K562 (cell line): ENCODE results near the gene FBXO48. TPM values are rescaled to one million over a fixed set of nuclear protein-coding genes. Genes with fewer than 3 reads are reported as not detected.

Experiments used
- ATF1 ChIP-seq, 2 experiments: fragments of 450-650 bp in 1 of 2; IDR thresholded peaks; 2 replicates each; pipeline ENCODE4 v1.6.1; 2016; ENCODE audit warnings: missing compliant biosample characterization in 1 of 2, missing genetic modification characterization in 1 of 2
- CXXC5 ChIP-seq: fragments of 250-450 bp; sonication (Bioruptor Pico); IDR thresholded peaks from 2 replicates; pipeline ENCODE4 v1.8.0; 2022; ENCODE audit warnings: inconsistent platforms, mild to moderate bottlenecking, moderate library complexity
- DDX20 ChIP-seq: fragments of 450-650 bp; IDR thresholded peaks from 2 replicates; pipeline ENCODE4 v1.6.1; 2016; ENCODE audit warnings: missing genetic modification characterization, low read depth, mild to moderate bottlenecking, missing compliant biosample characterization, moderate library complexity
- ETV6 ChIP-seq, 3 experiments: fragments of 150-350 bp in 1 of 3; sonication (generic) in 1 of 3; formaldehyde crosslinking in 1 of 3; IDR thresholded peaks; 2 replicates each; pipeline versions ENCODE4 v1.6.1 to v1.8.0; 2014 to 2022; ENCODE audit warnings: borderline replicate concordance in 2 of 3, low read depth in 2 of 3, antibody characterized with exemption in 1 of 3, low read length in 1 of 3, mild to moderate bottlenecking in 1 of 3, missing genetic modification reagents in 1 of 3
- FIP1L1 ChIP-seq: fragments of 200-400 bp; formaldehyde crosslinking; IDR thresholded peaks from 2 replicates; pipeline ENCODE4 v1.6.1; 2018; ENCODE audit warnings: mild to moderate bottlenecking, low read depth, low read length; ENCODE audit not compliant: poor library complexity, severe bottlenecking
- IFI16 ChIP-seq: fragments of 250-450 bp; sonication (Bioruptor Pico); IDR thresholded peaks from 2 replicates; pipeline ENCODE4 v2.1.2; 2022; ENCODE audit warnings: mild to moderate bottlenecking, inconsistent platforms
- JUN ChIP-seq, 2 experiments: sonication (generic) in 1 of 2; formaldehyde crosslinking in 1 of 2; IDR thresholded peaks; 2 replicates each; pipeline versions ENCODE4 v1.6.1 to v1.8.0; 2012 to 2022; ENCODE audit warnings: borderline replicate concordance in 2 of 2, mild to moderate bottlenecking in 2 of 2, improper control_type of control experiment in 1 of 2, low read depth in 1 of 2, low read length in 1 of 2, missing genetic modification reagents in 1 of 2
- MXI1 ChIP-seq: IDR thresholded peaks from 2 replicates; pipeline ENCODE4 v1.6.1; 2011; ENCODE audit warnings: low read depth, mild to moderate bottlenecking, improper control_type of control experiment, low read length
- NCOA6 ChIP-seq: fragments of 450-650 bp; IDR thresholded peaks from 2 replicates; pipeline ENCODE4 v1.6.1; 2017; ENCODE audit warnings: mild to moderate bottlenecking
- OTX1 ChIP-seq: fragments of 450-650 bp; formaldehyde crosslinking; IDR thresholded peaks from 2 replicates; pipeline ENCODE4 v1.4.0; 2022; ENCODE audit warnings: mild to moderate bottlenecking
- RBM17 ChIP-seq: fragments of 200-400 bp; formaldehyde crosslinking; IDR thresholded peaks from 2 replicates; pipeline ENCODE4 v1.6.1; 2017; ENCODE audit warnings: low read depth, mild to moderate bottlenecking, low read length, borderline replicate concordance
- SMARCA5 ChIP-seq: fragments of 450-650 bp; IDR thresholded peaks from 2 replicates; pipeline ENCODE4 v1.6.1; 2016
- TAF7 ChIP-seq: fragments of 450-650 bp; IDR thresholded peaks from 2 replicates; pipeline ENCODE4 v1.6.1; 2016; ENCODE audit warnings: missing genetic modification characterization, missing compliant biosample characterization
- TAL1 ChIP-seq: fragments of 450-650 bp; IDR thresholded peaks from 2 replicates; pipeline ENCODE4 v1.6.1; 2016; ENCODE audit warnings: mild to moderate bottlenecking
- YBX1 ChIP-seq: fragments of 450-650 bp; IDR thresholded peaks from 2 replicates; pipeline ENCODE4 v1.7.1; 2016; ENCODE audit warnings: mild to moderate bottlenecking
- ZNF324 ChIP-seq: fragments of 250-450 bp; sonication (Bioruptor Pico); IDR thresholded peaks from 2 replicates; pipeline ENCODE4 v1.4.0; 2020; ENCODE audit warnings: mild to moderate bottlenecking
- ZNF431 ChIP-seq: sonication (generic); formaldehyde crosslinking; IDR thresholded peaks from 2 replicates; pipeline ENCODE4 v1.8.0; 2022; ENCODE audit warnings: mild to moderate bottlenecking, missing genetic modification reagents
- ZNF766 ChIP-seq: fragments of 200-800 bp; sonication (Bioruptor generic); conservative IDR thresholded peaks from 2 replicates; pipeline ENCODE4 v1.6.1; 2016; ENCODE audit warnings: missing genetic modification characterization, missing compliant biosample characterization
- ZNF778 ChIP-seq: fragments of 450-650 bp; formaldehyde crosslinking; IDR thresholded peaks from 2 replicates; pipeline ENCODE4 v1.4.0; 2020; ENCODE audit warnings: mild to moderate bottlenecking, moderate library complexity
- polyA plus RNA-seq, 8 experiments: library from polyadenylated mRNA; depleted of rRNA in 4 of 8; stranded (reverse) in 5 of 8; unstranded in 3 of 8; fragments of >200 nt; fragmentation: Nextera tagmentation in 2 of 8; fragmentation: Illumina TruSeq in 1 of 8; extraction: Ambion mirVana in 2 of 8; extraction: Trizol in 1 of 8; gene quantifications; 2 replicates each; pipeline versions ENCODE4 v1.2.1 to v1.2.3, GENCODE V29; 2011 to 2014; ENCODE audit warnings: inconsistent platforms in 1 of 8, missing spikeins in 1 of 8
- total RNA-seq, 7 experiments: library from RNA; depleted of rRNA in 6 of 7; stranded (reverse); fragments of >200 nt in 6 of 7; fragmentation: Illumina TruSeq in 2 of 7; extraction: Trizol in 2 of 7; gene quantifications; 2 replicates each; pipeline versions ENCODE4 v1.2.1 to v1.2.3, GENCODE V29; 2011 to 2021; ENCODE audit warnings: low replicate concordance in 1 of 7
- TF ChIP-seq, protein P1 (sequence below): fragments of 250-450 bp; sonication (Bioruptor Pico); IDR thresholded peaks from 2 replicates; pipeline ENCODE4 v1.5.0; 2021; ENCODE audit warnings: mild to moderate bottlenecking, moderate library complexity
- TF ChIP-seq, protein P2 (sequence below): fragments of 450-650 bp; IDR thresholded peaks from 2 replicates; pipeline ENCODE4 v1.6.1; 2017; ENCODE audit warnings: mild to moderate bottlenecking, moderate library complexity
- TF ChIP-seq, protein P3 (sequence below): fragments of 450-650 bp; IDR thresholded peaks from 2 replicates; pipeline ENCODE4 v1.6.1; 2018; ENCODE audit warnings: mild to moderate bottlenecking, low read depth; ENCODE audit not compliant: partially characterized antibody

The FBXO48 gene
- total and polyA plus RNA-seq, 9 of the 15 experiments (the other 6 are each of a cell fraction or from before 2014, with no cell fraction given) = 0.36 to 1.8 (median 0.73) TPM

GRCh38 chr2:68423966-68424650, 43.0 kb downstream of the FBXO48 start (continued):
- TF ChIP-seq, protein P1, sequence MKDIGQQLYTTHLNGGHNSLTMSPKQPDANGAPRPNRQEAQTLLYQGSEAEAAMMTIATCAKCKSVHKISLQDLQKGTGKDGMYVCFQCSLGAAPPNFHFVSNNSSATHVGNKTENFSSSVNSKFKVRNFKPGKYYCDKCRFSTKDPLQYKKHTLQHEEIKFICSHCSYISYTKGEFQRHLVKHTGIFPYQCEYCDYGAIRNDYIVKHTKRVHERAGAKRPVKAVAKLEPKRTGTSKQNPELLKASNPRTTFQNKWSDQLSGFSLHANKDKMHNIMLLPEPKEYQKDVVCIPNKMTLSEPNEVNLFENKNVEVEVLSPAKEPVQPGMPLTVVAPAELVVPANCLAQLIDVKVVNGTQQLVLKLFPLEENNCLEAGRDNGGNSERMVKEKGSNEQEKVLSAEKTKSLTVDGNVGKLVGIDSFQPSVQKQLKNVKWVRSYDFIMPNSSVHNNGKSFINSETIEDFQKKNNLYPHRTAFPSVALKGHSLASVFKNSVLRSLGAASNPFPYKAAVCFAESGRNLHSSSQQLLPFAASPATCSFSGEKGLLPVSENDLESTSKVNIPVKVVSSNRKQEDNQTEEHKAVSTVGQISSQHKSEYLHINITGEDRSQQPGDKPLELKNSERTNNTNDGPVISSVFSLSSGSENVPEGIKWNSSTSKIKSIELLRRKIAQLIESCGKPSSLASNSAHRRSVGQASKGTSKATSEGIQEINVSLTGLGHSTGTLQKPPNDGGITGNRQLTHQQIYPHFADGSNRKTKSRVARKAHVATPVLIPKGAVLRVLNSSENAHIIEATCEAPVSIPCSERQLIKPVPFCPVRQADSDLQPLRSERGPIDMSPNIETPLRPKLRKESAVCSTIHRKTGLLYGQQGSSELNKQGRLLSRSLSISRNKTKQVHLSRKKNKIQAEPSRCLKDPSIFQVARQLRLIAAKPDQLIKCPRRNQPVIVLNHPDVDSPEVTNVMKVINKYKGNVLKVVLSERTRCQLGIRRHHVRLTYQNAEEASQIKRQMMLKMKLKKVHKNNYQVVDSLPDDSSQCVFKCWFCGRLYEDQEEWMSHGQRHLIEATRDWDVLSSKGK (CRISPR knock-in tag) = no peak
- no peak for TF ChIP-seq TAL1
- TF ChIP-seq ATF1 (CRISPR knock-in tag; IDR thresholded peaks at IDR 0.05) = no peak
- TF ChIP-seq ATF1 (tag; IDR thresholded peaks at IDR 0.05) = no peak
- TF ChIP-seq OTX1 (CRISPR knock-in tag) = no peak
- TF ChIP-seq MXI1 = no peak
- peak; percentile 39; the same call in 1 of the 2 replicates for TF ChIP-seq CXXC5 (CRISPR knock-in tag)
- no peak for TF ChIP-seq ETV6 (IDR thresholded peaks at IDR 0.05; ENCODE audit: borderline replicate concordance in 1 of 2, low read depth in 2 of 2, low read length in 1 of 2)
- no peak for TF ChIP-seq ETV6 (CRISPR knock-in tag; IDR thresholded peaks at IDR 0.05; ENCODE audit: borderline replicate concordance)
- TF ChIP-seq TAF7 (tag) = no peak
- no peak for TF ChIP-seq NCOA6
- no peak for TF ChIP-seq YBX1
- TF ChIP-seq DDX20 (tag) = peak; percentile 70; the same call in 1 of the 2 replicates
- TF ChIP-seq, protein P2, sequence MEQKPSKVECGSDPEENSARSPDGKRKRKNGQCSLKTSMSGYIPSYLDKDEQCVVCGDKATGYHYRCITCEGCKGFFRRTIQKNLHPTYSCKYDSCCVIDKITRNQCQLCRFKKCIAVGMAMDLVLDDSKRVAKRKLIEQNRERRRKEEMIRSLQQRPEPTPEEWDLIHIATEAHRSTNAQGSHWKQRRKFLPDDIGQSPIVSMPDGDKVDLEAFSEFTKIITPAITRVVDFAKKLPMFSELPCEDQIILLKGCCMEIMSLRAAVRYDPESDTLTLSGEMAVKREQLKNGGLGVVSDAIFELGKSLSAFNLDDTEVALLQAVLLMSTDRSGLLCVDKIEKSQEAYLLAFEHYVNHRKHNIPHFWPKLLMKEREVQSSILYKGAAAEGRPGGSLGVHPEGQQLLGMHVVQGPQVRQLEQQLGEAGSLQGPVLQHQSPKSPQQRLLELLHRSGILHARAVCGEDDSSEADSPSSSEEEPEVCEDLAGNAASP = no peak
- TF ChIP-seq IFI16 (CRISPR knock-in tag) = no peak
- 0 out of 2 replicates have a peak, but pooled peaks have one; percentile 23 for TF ChIP-seq ZNF766
- TF ChIP-seq RBM17 = no peak
- no peak for TF ChIP-seq ZNF778 (CRISPR knock-in tag)
- TF ChIP-seq, protein P3, sequence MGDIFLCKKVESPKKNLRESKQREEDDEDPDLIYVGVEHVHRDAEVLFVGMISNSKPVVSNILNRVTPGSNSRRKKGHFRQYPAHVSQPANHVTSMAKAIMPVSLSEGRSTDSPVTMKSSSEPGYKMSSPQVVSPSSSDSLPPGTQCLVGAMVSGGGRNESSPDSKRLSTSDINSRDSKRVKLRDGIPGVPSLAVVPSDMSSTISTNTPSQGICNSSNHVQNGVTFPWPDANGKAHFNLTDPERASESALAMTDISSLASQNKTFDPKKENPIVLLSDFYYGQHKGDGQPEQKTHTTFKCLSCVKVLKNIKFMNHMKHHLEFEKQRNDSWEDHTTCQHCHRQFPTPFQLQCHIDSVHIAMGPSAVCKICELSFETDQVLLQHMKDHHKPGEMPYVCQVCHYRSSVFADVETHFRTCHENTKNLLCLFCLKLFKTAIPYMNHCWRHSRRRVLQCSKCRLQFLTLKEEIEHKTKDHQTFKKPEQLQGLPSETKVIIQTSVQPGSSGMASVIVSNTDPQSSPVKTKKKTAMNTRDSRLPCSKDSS = no peak
- no peak for TF ChIP-seq ZNF324 (CRISPR knock-in tag)
- TF ChIP-seq FIP1L1 = no peak
- TF ChIP-seq ZNF431 (CRISPR knock-in tag) = no peak
- peak; percentile 45; the same call in 1 of the 2 replicates for TF ChIP-seq JUN (IDR thresholded peaks at IDR 0.05; ENCODE audit: borderline replicate concordance, low read depth, low read length)
- TF ChIP-seq JUN (CRISPR knock-in tag; IDR thresholded peaks at IDR 0.05; ENCODE audit: borderline replicate concordance) = no peak
- no peak for TF ChIP-seq SMARCA5
